Activated CD4-positive, alpha-beta T cell treated with anti-CD3 and anti-CD28 coated beads, Interleukin-2, amount 50 U/mL, for 1 hour (primary cell): Measurements from ENCODE around the gene TMX4.
"Not testable (repeated sequence)": the region's sequence is repeated elsewhere in the genome, so short reads cannot be mapped to it uniquely, and the experiment has no call there.

Experiments
- DNase-seq: peaks from one replicate; pipeline ENCODE4 v3.0.0-alpha.2; 2020

The TMX4 gene, protein sequence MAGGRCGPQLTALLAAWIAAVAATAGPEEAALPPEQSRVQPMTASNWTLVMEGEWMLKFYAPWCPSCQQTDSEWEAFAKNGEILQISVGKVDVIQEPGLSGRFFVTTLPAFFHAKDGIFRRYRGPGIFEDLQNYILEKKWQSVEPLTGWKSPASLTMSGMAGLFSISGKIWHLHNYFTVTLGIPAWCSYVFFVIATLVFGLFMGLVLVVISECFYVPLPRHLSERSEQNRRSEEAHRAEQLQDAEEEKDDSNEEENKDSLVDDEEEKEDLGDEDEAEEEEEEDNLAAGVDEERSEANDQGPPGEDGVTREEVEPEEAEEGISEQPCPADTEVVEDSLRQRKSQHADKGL

DNA sequence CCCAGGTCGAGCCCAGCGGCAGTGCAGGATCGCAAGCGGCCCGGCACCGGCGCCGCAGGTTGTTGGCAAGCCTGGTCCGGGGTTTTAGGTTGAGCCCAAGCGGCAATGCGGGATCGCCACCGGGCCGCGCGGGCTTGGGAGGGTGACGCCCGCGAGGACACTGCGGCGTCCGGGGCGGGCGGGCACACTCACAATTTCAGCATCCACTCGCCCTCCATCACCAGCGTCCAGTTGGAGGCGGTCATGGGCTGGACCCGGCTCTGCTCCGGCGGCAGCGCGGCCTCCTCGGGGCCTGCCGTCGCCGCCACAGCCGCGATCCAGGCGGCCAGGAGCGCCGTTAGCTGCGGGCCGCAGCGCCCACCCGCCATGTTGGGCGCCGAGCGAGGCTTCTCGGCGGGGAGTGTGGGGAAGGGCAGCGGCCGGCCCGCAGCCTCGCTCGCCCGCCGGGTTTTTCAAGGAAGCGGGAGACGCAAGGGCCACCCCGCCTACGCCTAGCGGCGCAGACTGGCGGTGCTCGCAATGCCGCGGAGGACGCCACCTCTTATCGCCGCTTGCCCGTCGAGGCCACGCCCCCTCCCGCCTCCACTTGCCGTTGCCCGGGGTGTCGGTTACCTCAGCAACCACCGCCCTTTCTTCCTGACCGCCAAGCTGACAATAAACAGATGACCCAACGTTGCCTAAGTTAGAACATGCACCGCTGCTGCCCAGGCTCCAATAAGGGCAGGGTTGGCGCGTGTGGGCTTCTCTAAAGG, at the start of gene TMX4:
TSS of gene TMX4 (minus strand) at position 516 of the 752 bp plus-strand sequence. CDS start at position 368, 148 bp downstream.
- peak; percentile 84 for DNase-seq

GRCh38 chr20:8067082-8067481, 47.5 kb upstream of the TMX4 start:
- no peak for DNase-seq

DNA sequence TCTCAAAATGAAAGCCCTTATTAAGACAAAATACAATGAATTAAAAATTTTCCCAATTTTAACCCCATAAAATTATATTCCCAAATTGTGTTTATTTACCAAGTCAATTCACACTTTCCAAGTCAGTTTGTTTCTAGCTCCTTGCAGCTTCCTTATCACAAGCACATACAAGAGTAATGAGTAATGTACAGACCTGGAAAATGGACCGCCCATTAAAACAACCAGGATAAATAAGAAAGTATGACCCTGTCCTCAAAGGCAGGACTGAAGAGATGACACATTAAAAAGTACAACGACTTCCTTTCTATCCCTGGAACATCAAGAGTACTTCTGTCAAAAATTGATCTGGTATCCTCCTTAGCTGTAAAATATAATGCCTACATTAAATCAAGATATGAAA, 47.1 kb upstream of the TMX4 start:
- DNase-seq, result no peak

GRCh38 chr20:8065691-8066090, 46.1 kb upstream of the TMX4 start:
- DNase-seq, result no peak

GRCh38 chr20:8062756-8063155, 43.2 kb upstream of the TMX4 start:
- no peak for DNase-seq

GRCh38 chr20:8061861-8062518, 42.4 kb upstream of the TMX4 start:
- no peak for DNase-seq

GRCh38 chr20:8060977-8061376, 41.4 kb upstream of the TMX4 start:
- DNase-seq, result no peak

DNA sequence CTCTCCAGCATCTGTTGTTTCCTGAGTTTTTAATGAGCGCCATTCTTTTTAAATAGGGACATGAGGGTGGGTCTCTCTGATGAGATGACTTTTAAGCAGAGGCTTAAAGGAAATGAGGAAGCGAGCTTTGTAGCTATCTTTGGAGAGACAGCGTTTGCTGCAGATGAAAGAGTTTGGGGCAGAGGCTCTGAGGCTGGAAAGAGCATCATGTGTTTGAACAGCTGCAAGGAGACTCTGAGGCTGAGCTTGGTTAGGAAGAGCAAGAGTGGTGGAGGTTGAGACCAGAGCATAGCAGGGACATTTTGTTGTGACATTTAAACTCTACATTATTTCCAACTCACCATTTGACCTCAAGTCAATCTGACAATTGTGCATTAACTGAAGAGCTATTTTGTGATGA, 38.3 kb upstream of the TMX4 start:
- no peak for DNase-seq

DNA sequence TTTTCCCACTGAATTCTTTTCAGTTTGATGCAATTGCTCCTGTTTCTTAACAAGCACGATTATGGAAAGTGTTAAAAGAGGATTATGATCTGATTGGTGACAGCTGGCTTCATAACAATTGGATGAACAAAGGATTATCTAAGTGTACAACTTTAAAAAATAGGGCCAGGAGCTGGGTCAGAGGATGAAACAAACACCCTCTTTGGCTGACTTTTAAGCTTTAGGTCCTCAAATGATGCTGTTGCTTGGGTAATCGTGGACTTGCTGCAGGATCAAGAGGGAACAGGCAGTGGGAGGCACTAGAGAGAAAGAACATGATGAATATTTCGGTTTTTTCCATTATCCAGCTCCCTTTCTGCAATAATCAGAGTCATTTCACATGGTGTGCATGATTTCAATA, 35.5 kb upstream of the TMX4 start:
- no peak for DNase-seq

GRCh38 chr20:8050157-8050837, 30.7 kb upstream of the TMX4 start:
- no peak for DNase-seq

GRCh38 chr20:8049310-8049709, 29.7 kb upstream of the TMX4 start:
- no peak for DNase-seq

- no peak for DNase-seq
Measured at GRCh38 chr20:8045946-8046345, 26.4 kb upstream of the TMX4 start.

DNA sequence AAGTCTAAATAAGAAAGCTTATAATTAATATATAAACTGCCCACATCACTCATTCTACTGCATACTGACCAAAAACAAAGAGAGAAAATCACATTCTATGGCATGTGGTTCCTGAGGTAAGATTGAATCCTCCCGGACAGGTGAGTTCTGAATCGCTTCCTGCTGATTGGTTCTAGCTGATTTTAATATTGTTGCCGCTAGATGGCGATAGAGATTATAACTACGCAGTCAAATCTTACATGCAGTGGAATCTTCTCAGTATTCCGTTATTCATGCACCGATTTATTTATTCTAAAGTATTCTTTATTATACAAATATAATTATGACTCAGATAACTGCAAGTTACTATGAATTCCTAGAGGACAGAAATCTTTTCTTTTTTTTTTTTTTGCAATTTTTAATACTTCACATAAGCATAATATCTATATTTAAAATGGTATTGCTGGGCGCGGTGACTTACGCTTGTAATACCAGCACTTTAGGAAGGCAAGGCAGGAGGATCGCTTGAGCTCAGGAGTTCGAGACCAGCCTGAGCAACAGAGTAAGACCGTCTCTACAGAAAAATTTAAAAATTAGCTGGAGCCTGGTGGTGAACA, 24.2 kb upstream of the TMX4 start:
- no peak for DNase-seq

GRCh38 chr20:8039042-8039441, 19.5 kb upstream of the TMX4 start:
- no peak for DNase-seq

- no peak for DNase-seq
Measured at GRCh38 chr20:8036771-8037170, 17.2 kb upstream of the TMX4 start.

GRCh38 chr20:8033151-8033841, 13.7 kb upstream of the TMX4 start:
- no peak for DNase-seq

- DNase-seq, result no peak
Measured at GRCh38 chr20:8032499-8032898, 12.9 kb upstream of the TMX4 start.

- DNase-seq, result not testable (repeated sequence)
Measured at GRCh38 chr20:8031539-8031938, 12.0 kb upstream of the TMX4 start.

GRCh38 chr20:8021541-8022269, 2.1 kb upstream of the TMX4 start:
- no peak for DNase-seq

GRCh38 chr20:8020314-8021079, 936 bp upstream of the TMX4 start:
- DNase-seq, result no peak

DNA sequence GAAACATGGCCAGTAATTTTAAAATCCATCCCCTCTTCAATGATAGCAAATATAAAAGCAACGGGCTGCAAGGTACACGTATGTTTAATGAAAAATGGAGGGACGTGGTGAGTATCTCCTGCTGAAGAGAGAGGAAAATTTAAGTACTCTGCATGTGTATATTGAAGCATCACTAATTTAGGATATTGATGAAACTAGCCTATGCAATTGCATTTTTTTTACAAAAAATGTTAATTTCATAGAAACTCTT, 362 bp upstream of the TMX4 start:
- no peak for DNase-seq
